ENCODE measurements around the gene TMEM229B. TPM values are rescaled to one million over a fixed set of nuclear protein-coding genes. Genes with fewer than 3 reads are reported as not detected.

Gene TMEM229B
- polyA plus RNA-seq, 4 donors: 0.68 to 3.3 (median 2.5) TPM

DNA sequence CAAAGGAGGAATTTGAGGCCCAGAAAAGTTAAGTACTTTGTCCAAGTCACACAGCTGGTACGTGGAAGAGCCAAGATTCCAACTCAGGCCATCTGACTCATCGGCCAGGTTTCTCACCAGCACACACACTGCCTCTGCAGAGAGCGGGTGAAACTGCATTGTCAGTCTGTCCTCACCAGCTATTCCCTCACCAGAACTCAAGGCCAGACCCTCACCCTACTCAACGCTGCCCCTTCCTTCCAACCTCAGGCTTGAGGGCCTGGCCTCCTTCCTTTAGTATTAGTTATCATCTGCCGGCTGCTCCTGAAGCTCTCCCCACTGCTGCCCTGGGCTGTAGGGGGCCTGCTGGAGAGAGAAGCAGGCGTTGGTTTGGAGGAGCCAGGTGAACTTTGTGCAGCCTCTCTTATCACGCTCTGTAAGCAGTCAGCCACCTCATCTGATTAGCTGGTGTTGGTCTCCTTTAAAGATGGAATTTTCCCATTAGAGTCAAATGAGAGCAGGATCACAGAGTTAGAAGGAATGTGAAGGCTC, 60.0 kb downstream of the TMEM229B start:
- DNase-seq (ENCODE audit: low read depth in 4 of 4, low spot score in 3 of 4): no peak

DNA sequence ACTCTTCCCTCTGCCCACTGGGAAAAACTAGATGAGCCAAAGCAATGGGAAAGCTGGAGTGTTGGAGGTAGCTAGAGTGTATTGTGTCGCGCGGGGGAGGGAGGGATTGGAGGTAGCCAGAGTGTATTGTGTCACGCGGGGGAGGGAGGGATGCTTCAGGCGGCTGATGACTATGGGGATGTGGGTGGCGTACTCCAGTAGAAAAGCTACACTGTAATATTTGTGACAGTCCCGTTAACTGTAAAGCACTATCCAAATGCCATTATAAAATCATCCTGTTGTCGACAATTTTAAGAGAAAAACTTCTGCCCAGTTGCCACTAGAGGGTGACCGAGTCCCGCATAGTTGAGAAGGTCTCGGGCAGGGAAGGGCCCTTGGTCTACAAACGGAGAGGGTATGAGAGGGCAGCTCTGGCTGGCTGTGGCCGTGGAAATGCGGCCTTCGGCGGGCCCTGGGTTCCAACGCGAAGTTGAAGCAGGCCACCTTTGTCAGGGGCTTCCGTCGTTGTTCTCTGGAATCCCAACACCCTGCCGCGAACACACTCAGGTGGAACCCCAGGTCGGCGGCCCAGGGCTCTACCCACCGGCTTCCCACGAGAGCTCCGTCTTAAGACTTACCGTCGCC, 61.4 kb downstream of the TMEM229B start:
- peak; percentile 39 to 70 (median 64) for DNase-seq (ENCODE audit: low read depth in 4 of 4, low spot score in 3 of 4)

DNA sequence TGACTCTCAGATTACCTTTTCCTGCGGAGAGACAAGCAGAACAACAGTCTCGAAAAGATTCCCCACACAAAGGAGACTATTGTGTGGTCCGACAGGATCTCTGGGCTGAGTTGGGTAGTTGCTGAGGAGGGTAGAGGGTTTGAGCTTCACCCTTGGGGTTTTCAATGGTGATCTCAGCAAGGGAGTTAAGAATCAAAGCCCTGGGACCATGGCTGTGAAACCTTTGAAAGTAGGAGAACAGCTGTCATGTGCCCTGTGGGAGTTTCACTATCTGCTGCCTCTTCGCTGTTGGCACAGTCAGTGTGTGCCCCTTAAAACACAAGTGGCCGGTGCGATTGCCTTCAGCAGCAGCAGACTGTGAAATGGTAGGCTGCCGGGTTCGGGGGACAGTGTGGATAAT, 62.4 kb downstream of the TMEM229B start:
- DNase-seq (ENCODE audit: low read depth in 4 of 4, low spot score in 3 of 4): no peak

DNA sequence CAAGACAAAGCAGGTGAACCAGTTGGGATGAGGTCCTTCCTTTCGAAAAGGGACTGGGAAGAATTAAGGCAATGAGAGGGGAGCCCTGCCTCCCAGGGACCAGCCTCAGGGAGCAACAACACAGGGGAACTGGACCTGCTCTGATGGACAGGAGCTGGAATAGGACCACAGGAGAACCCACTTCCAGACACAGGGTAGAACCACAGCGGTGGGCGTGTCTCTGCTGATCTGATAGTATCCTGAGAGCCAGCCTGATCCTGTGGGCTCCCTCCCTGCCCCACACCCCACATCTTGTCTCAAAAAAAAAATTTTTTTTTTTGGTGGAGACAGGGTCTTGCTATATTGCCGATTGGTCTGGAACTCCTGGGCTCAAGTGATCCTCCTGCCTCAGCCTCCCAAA, 62.9 kb downstream of the TMEM229B start:
- no peak for DNase-seq (ENCODE audit: low read depth in 4 of 4, low spot score in 3 of 4)

DNA sequence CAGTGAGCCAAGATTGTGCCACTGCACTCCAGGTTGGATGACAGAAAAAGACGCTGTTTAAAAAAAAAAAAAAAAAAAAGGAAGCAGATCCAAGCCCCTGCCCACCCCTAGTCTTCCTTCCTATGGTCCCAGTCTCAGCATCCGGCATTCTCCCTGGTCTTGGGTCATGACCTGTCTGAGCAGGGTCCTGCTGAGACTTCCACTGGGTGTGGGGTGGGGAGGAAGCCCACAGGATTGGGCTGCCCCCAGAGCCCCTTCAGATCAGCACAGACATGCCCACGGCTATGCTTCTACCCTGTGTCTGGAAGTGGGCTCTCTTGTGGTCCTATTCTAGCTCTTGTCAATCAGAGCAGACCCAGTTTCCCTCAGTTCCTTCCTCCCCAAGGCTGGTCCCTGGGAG, 64.0 kb downstream of the TMEM229B start:
- no peak for DNase-seq (ENCODE audit: low read depth in 4 of 4, low spot score in 3 of 4)

DNA sequence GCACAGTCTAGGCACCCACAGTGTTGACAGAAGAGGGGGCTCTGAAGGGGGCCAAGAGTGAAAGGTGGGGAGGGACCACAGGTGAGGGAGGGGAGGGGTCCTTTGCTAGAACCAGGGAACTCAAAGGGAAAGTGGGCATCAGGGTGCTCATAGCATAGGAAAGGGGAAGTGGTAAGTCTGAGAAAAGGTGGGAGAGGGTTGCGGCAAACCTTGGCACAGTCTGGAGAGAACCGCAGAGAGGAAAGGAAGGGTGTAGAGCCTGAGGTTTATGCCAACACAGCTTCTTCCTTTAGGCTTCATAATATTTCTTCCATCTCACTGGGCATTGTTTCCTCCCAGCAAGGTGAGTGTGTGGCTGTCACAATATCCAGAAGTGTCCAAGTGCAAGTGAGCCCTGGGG, 65.1 kb downstream of the TMEM229B start:
- DNase-seq (ENCODE audit: low read depth in 4 of 4, low spot score in 3 of 4): no peak

DNA sequence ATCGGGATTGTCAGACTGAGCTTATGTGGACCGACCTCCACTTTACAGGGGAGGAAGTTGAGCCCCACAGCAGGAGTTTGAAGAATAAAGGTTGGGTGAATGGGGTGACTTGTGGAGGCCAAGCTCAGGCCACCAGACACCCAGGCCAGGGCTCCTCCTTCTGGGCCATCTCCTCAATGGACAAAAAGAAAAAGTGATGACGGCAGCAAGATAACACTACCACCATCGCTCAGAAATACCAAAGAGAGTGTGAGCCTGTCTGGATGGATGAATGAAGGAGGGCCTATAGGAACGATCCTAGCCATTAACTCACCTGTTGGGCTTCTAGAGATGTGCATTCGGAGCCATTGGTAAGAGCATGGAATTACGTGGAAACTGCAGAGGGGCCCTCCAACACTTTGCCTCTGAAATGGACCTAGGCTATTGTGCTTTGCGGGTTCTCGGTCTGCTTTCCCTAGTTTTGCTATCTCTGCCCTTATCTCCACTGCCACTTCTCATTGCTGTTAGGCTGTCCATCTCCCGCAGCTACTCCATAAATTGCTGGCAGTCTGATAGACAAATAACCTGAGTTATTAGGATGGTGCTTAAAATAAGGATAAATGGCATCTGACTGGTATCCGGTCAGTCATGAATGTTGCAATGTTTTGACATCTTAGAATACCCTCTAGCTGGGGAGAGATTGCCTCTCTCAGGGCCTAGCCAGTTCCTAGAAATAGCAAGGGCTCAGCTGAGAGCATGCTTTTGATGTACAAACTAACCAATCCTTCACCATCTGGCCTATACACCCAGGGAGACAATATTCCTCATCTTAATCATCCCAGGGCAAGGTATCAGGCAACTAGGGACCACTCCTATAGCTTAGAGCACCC, 66.9 kb downstream of the TMEM229B start:
- DNase-seq (ENCODE audit: low read depth in 4 of 4, low spot score in 3 of 4): no peak

Other genes starting within 250 kb of the TMEM229B start
- gene PALS1, start 247.3 kb downstream of the TMEM229B start, polyA plus RNA-seq (ENCODE audit: insufficient read length in 4 of 4): 100 to 1,000 TPM in 3 of 4 donors, 10 to 100 TPM in 1; 21.0 to 141 (median 121) TPM
- gene ATP6V1D, start 128.9 kb downstream of the TMEM229B start, polyA plus RNA-seq (ENCODE audit: insufficient read length in 4 of 4): 100 to 1,000 TPM in 3 of 4 donors, 10 to 100 TPM in 1; 94.4 to 164 (median 140) TPM
- 100 to 1,000 TPM in 2 of 4 donors, 10 to 100 TPM in 2; 82.5 to 111 (median 94.3) TPM for gene EIF2S1, start 128.4 kb downstream of the TMEM229B start, polyA plus RNA-seq (ENCODE audit: insufficient read length in 4 of 4)
- 1 to 10 TPM; 1.4 to 3.2 (median 2.1) TPM for gene PLEK2, start 76.6 kb downstream of the TMEM229B start, polyA plus RNA-seq (ENCODE audit: insufficient read length in 4 of 4)
- 10 to 100 TPM in 3 of 4 donors, 1 to 10 TPM in 1; 6.7 to 81.2 (median 45.4) TPM for gene PLEKHH1, start 44.6 kb upstream of the TMEM229B start, polyA plus RNA-seq (ENCODE audit: insufficient read length in 4 of 4)
- gene PIGH, start 111.5 kb upstream of the TMEM229B start, polyA plus RNA-seq (ENCODE audit: insufficient read length in 4 of 4): 10 to 100 TPM; 26.2 to 44.3 (median 38.7) TPM
- gene ARG2, start 131.2 kb upstream of the TMEM229B start, polyA plus RNA-seq (ENCODE audit: insufficient read length in 4 of 4): 10 to 100 TPM in 3 of 4 donors, 1 to 10 TPM in 1; 1.7 to 35.3 (median 11.9) TPM
- 100 to 1,000 TPM; 101 to 119 (median 106) TPM for gene VTI1B, start 185.9 kb upstream of the TMEM229B start, polyA plus RNA-seq (ENCODE audit: insufficient read length in 4 of 4)
- gene RDH11, start 207.0 kb upstream of the TMEM229B start, polyA plus RNA-seq (ENCODE audit: insufficient read length in 4 of 4): 100 to 1,000 TPM in 3 of 4 donors, 10 to 100 TPM in 1; 52.3 to 115 (median 108) TPM
- gene RDH12, start 213.2 kb upstream of the TMEM229B start, polyA plus RNA-seq (ENCODE audit: insufficient read length in 4 of 4): under 1 TPM in 3 of 4 donors, not detected in 1; 0.36 to 0.84 (median 0.42) TPM